ENCODE measurements around the gene CMTM8.

CMTM8 gene

DNA sequence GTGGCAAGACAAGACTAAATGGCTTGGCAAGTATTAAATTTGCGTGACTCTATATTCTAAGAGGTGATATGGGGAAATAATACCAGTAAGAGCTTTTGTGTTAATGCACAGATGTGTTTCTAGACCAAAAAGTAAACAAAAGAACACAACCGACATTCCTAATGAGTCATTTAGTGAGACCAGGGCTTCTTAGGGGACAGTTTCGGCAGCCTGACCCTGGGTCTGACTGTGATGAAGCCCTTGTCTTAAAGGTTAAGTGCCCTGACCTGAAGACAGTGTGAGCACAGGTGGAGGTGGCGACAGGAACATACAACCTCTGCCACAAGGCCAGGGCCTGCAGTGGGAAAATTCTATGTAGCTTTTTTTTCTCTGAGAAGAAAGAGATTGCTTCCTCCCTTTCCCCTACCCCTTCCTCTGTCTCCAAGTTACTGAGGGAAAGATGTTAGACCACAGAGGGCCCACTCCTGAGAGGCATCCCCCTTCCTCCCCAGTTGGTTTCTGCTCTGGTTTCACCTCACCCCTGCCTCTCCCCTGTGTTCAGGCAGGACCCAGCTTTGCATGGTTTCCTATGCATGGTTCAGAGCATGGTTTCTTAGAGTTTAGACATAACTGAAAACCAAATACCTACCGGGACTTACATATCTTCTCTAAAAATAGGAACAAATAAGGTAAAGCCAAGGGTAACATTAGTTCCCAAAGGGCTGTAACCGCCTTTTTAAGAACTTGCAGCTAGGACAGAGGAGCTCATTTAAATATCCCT, 128.3 kb downstream of the CMTM8 start:
- H3K36me3 Mint-ChIP-seq: no peaks in the 10 kb centered on the region
- peaks cover 7% of the 10 kb centered on the region for H3K4me1 Mint-ChIP-seq
- DNase-seq (ENCODE audit: low spot score in 2 of 2) (no peak), ATAC-seq (ENCODE audit: low read depth) (no peak)
- H3K4me3 Mint-ChIP-seq: no peak overlapping the region
- H3K27ac Mint-ChIP-seq: no peak overlapping the region
- H3K27me3 Mint-ChIP-seq: peaks cover 3% of the 10 kb centered on the region
- H3K9me3 Mint-ChIP-seq: no peaks in the 10 kb centered on the region

DNA sequence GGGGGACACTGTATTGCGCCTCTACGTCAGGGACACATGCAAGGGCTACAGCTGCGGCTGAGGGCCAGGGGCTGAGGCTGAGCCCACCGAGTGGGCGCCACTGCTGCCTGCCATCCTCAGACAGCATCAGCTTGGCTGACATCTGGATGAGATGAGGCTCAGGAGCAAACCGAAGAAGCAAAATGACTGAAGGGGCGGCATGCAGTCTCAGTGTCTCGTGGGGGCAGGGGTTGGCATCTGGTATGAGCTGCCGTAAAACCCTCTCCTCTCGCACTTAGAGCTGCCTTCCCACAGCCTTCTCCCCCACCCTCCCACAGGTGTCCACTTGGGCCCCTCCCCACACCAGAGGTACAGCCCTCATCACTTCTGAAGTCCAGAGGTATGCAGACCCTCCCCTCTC, 129.0 kb downstream of the CMTM8 start:
- DNase-seq (ENCODE audit: low spot score in 2 of 2) (no peak), ATAC-seq (ENCODE audit: low read depth) (no peak)
- H3K27me3 Mint-ChIP-seq: peaks cover 3% of the 10 kb centered on the region
- no peak overlapping the region for H3K4me3 Mint-ChIP-seq
- H3K27ac Mint-ChIP-seq: no peak overlapping the region
- H3K36me3 Mint-ChIP-seq: no peaks in the 10 kb centered on the region
- H3K9me3 Mint-ChIP-seq: no peaks in the 10 kb centered on the region
- H3K4me1 Mint-ChIP-seq: peaks cover 7% of the 10 kb centered on the region

DNA sequence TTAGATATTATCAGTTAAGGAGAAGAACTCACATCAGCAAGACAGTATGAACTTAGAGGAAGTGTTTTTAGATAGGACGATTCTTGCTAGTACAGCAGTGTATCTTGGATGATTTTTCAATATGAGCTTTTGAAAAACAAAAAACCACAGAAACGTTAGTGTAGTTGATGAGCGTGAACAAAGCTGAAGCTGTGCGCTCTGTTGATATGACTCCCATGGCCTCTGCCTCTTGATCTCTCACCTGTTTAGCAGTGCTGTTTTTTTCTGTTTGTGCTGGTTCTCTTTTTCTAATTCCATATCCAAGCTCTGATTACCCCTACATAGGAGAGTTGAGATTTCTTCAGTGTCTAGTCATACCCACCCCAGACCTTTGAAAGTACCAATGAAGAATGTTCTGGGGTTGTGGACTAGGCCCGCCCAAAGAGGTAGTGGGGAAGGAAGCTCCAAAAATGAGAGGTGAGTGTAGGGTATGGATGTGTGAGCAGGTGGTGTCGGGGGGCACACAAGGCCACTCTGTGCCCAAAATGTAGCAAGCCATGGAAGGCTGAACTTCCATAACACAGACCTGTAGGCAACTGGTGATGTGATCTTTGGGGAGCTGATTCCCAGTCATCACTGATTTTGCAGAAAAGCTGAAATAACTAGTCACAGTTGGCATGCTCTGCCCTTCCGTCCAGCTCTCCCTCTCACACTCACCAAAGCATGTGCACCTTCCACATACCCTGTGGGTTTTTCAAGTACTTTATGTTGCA, 133.2 kb downstream of the CMTM8 start:
- DNase-seq (ENCODE audit: low spot score in 2 of 2) (no peak), ATAC-seq (ENCODE audit: low read depth) (peak; percentile 45)
- peaks cover 2% of the 10 kb centered on the region for H3K27me3 Mint-ChIP-seq
- no peaks in the 10 kb centered on the region for H3K36me3 Mint-ChIP-seq
- no peaks in the 10 kb centered on the region for H3K9me3 Mint-ChIP-seq
- H3K27ac Mint-ChIP-seq: no peak overlapping the region
- peaks cover 14% of the 10 kb centered on the region for H3K4me1 Mint-ChIP-seq
- H3K4me3 Mint-ChIP-seq: no peak overlapping the region

- DNase-seq (ENCODE audit: low spot score in 2 of 2) (no peak), ATAC-seq (ENCODE audit: low read depth) (no peak)
- no peak overlapping the region for H3K27ac Mint-ChIP-seq
- peaks cover 11% of the 10 kb centered on the region for H3K4me1 Mint-ChIP-seq
- H3K27me3 Mint-ChIP-seq: peaks cover 3% of the 10 kb centered on the region
- H3K4me3 Mint-ChIP-seq: no peak overlapping the region
- H3K9me3 Mint-ChIP-seq: no peaks in the 10 kb centered on the region
- H3K36me3 Mint-ChIP-seq: no peaks in the 10 kb centered on the region
These were observed 133.7 kb downstream of the CMTM8 start for GRCh38 chr3:32372213-32372490.

GRCh38 chr3:32373276-32373675, 134.8 kb downstream of the CMTM8 start:
- no peak for DNase-seq (ENCODE audit: low spot score in 2 of 2)
- Mint-ChIP-seq H3K36me3 (no peaks in the 10 kb centered on the region), H3K4me3 (no peak overlapping the region), H3K27ac (no peak overlapping the region), H3K27me3 (peaks cover 3% of the 10 kb centered on the region), H3K4me1 (peaks cover 11% of the 10 kb centered on the region), H3K9me3 (no peaks in the 10 kb centered on the region)
- no peak for ATAC-seq (ENCODE audit: low read depth)

DNA sequence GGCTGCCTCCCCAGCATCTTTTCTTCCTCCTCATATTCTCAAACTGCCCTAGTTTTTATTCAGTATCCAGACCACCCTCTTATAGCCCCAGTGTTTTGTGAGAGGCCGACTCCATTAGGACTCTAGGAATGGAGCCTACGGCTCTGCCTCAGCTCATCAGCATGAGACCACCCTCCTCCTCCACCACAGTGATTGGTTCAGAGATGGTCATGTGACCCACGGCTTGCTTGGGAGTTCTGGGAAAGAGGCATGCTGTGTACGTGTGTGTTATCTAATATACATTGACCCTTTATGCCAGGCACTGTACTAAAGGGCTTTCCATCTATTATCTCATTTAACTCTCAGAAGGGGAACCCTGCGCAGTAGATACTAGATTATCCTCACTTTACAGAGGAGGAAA, 135.4 kb downstream of the CMTM8 start:
- H3K4me1 Mint-ChIP-seq: peaks cover 11% of the 10 kb centered on the region
- no peaks in the 10 kb centered on the region for H3K36me3 Mint-ChIP-seq
- H3K27me3 Mint-ChIP-seq: peaks cover 3% of the 10 kb centered on the region
- H3K4me3 Mint-ChIP-seq: no peak overlapping the region
- H3K9me3 Mint-ChIP-seq: no peaks in the 10 kb centered on the region
- no peak overlapping the region for H3K27ac Mint-ChIP-seq
- ATAC-seq (ENCODE audit: low read depth) (no peak), DNase-seq (ENCODE audit: low spot score in 2 of 2) (no peak)

GRCh38 chr3:32374788-32375595, 136.5 kb downstream of the CMTM8 start:
- H3K4me1 Mint-ChIP-seq: peaks cover 18% of the 10 kb centered on the region
- H3K9me3 Mint-ChIP-seq: no peaks in the 10 kb centered on the region
- peaks cover 3% of the 10 kb centered on the region for H3K27me3 Mint-ChIP-seq
- H3K27ac Mint-ChIP-seq: peak overlapping the region; percentile 45
- peak overlapping the region; percentile 8 for H3K4me3 Mint-ChIP-seq
- DNase-seq (ENCODE audit: low spot score in 2 of 2) (peak; percentile 76 to 82), ATAC-seq (ENCODE audit: low read depth) (peak; percentile 81)
- no peaks in the 10 kb centered on the region for H3K36me3 Mint-ChIP-seq

- ATAC-seq (ENCODE audit: low read depth): no peak
- Mint-ChIP-seq H3K4me3 (no peak overlapping the region), H3K36me3 (no peaks in the 10 kb centered on the region), H3K4me1 (peaks cover 20% of the 10 kb centered on the region), H3K27ac (no peak overlapping the region), H3K27me3 (peaks cover 3% of the 10 kb centered on the region), H3K9me3 (no peaks in the 10 kb centered on the region)
- DNase-seq (ENCODE audit: low spot score in 2 of 2): no peak
These were observed 137.1 kb downstream of the CMTM8 start for GRCh38 chr3:32375596-32375930.

GRCh38 chr3:32376115-32376514, 137.6 kb downstream of the CMTM8 start:
- Mint-ChIP-seq H3K9me3 (no peaks in the 10 kb centered on the region), H3K36me3 (no peaks in the 10 kb centered on the region), H3K27me3 (peaks cover 3% of the 10 kb centered on the region), H3K4me3 (no peak overlapping the region), H3K4me1 (peaks cover 20% of the 10 kb centered on the region), H3K27ac (no peak overlapping the region)
- ATAC-seq (ENCODE audit: low read depth) (no peak), DNase-seq (ENCODE audit: low spot score in 2 of 2) (no peak)

- Mint-ChIP-seq H3K27me3 (peaks cover 3% of the 10 kb centered on the region), H3K4me3 (no peak overlapping the region), H3K4me1 (peaks cover 18% of the 10 kb centered on the region), H3K9me3 (no peaks in the 10 kb centered on the region), H3K27ac (no peak overlapping the region), H3K36me3 (no peaks in the 10 kb centered on the region)
- ATAC-seq (ENCODE audit: low read depth) (no peak), DNase-seq (ENCODE audit: low spot score in 2 of 2) (no peak)
These were observed 141.5 kb downstream of the CMTM8 start for GRCh38 chr3:32379831-32380500.

DNA sequence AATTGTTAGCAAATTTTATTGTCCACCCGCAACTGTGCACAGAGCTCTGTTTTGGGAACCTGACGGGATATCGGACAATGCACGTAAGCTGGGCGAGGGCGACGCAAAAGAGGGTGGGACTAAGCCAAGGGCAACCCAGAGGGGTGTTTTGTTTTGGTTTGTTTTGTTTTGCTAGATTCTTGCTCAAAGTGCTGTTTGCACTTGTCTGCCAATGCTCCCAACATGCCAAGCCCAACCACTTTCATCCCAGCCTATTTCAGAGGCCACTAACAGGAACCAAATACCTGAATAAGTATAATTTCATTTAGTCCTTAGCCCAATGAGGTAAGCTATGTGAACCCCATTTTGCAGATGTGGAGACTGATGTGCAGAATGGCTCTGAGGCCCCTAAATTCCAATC, 143.4 kb downstream of the CMTM8 start:
- H3K27me3 Mint-ChIP-seq: peaks cover 2% of the 10 kb centered on the region
- DNase-seq (ENCODE audit: low spot score in 2 of 2) (no peak), ATAC-seq (ENCODE audit: low read depth) (no peak)
- no peak overlapping the region for H3K4me3 Mint-ChIP-seq
- peaks cover 22% of the 10 kb centered on the region for H3K4me1 Mint-ChIP-seq
- H3K9me3 Mint-ChIP-seq: no peaks in the 10 kb centered on the region
- no peaks in the 10 kb centered on the region for H3K36me3 Mint-ChIP-seq
- H3K27ac Mint-ChIP-seq: no peak overlapping the region

DNA sequence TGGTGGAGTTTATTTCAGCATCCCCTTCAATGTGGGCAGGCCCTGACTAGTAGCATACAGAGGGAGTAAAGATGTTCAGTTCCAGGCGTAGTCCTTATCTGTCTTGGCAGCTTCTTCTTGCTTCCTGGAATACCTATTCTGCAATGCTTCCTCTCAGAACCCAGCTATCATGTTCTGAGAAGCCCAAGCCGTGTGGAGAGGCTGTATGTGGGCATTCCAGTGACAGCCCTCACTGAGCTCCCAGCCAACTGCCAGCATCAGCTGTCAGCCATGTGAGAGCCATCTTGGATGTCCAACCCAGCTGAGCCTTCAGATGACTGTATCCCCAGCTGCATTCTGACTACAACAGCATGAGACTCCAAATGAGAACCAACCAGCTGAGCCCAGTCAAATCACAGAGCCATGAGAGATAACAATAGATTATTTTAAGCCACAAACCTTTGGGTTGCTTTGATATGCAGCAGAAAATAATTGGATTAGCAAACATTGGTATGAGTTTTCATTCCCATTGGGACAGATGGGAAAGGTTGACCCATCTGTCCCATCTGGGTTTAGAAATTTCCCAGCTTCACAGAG, 144.7 kb downstream of the CMTM8 start:
- Mint-ChIP-seq H3K27me3 (peaks cover 2% of the 10 kb centered on the region), H3K4me3 (no peak overlapping the region), H3K4me1 (peaks cover 22% of the 10 kb centered on the region), H3K9me3 (no peaks in the 10 kb centered on the region), H3K27ac (no peak overlapping the region), H3K36me3 (no peaks in the 10 kb centered on the region)
- ATAC-seq (ENCODE audit: low read depth): no peak
- no peak for DNase-seq (ENCODE audit: low spot score in 2 of 2)

GRCh38 chr3:32384938-32385337, 146.5 kb downstream of the CMTM8 start:
- peak overlapping the region; percentile 85 for H3K27ac Mint-ChIP-seq
- peaks cover 2% of the 10 kb centered on the region for H3K27me3 Mint-ChIP-seq
- no peaks in the 10 kb centered on the region for H3K9me3 Mint-ChIP-seq
- H3K4me3 Mint-ChIP-seq: no peak overlapping the region
- H3K4me1 Mint-ChIP-seq: peaks cover 16% of the 10 kb centered on the region
- peak; percentile 73 for ATAC-seq (ENCODE audit: low read depth)
- peak in 1 of 2 donors; percentile 7 for DNase-seq (ENCODE audit: low spot score in 2 of 2)
- H3K36me3 Mint-ChIP-seq: no peaks in the 10 kb centered on the region

DNA sequence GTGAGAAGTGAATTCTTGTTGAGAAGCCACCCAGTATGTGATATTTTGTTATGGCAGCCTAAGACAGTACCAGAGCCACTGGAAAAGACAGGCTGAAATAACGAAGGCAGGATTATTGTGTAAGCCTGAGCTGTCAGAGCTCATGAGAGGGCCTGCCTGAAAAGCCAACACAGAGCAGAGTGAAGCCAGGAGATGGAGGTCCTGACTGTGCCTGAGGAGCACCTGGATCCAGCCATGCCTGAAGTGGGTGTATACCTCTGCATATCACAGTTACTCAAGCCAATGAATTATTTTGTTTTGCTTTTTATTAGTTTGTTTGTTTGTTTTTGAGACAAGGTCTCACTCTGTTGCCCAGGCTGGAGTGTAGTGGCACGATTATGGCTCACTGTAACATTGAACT, 149.0 kb downstream of the CMTM8 start:
- H3K9me3 Mint-ChIP-seq: no peaks in the 10 kb centered on the region
- no peak for DNase-seq (ENCODE audit: low spot score in 2 of 2)
- peaks cover 2% of the 10 kb centered on the region for H3K27me3 Mint-ChIP-seq
- peaks cover 23% of the 10 kb centered on the region for H3K4me1 Mint-ChIP-seq
- H3K27ac Mint-ChIP-seq: no peak overlapping the region
- no peaks in the 10 kb centered on the region for H3K36me3 Mint-ChIP-seq
- no peak overlapping the region for H3K4me3 Mint-ChIP-seq
- ATAC-seq (ENCODE audit: low read depth): no peak

Data from memory B cell (primary cell).